WTC11 (cell line): ENCODE results near the gene PNMA6E.

Source experiments
- ATF3 ChIP-seq: sonication (generic); formaldehyde crosslinking; conservative IDR thresholded peaks from 2 replicates; pipeline ENCODE4 v1.8.1; 2022; ENCODE audit warnings: mild to moderate bottlenecking, missing genetic modification reagents
- CTCF ChIP-seq: fragments of 200-600 bp; IDR thresholded peaks from 2 replicates; pipeline ENCODE4 v1.8.0; 2022; ENCODE audit warnings: antibody characterized with exemption

- TF ChIP-seq CTCF (no peak), ATF3 (CRISPR knock-in tag) (no peak)
These were observed 39.5 kb upstream of the PNMA6E start for GRCh38 chrX:153440556-153441135.
